GM19035 (cell line): Measurements from ENCODE around the gene PCDH8.
"Not testable (repeated sequence)": the region's sequence is repeated elsewhere in the genome, so short reads cannot be mapped to it uniquely, and the experiment has no call there.

Experiments used
- ATAC-seq: cut with Tn5 transposase; IDR thresholded peaks from one replicate; pipeline ENCODE4 v1.9.1; 2021; ENCODE audit not compliant: unreplicated experiment

The PCDH8 gene

GRCh38 chr13:52850396-52851136 lies 2.1 kb upstream of the PCDH8 start:
- ATAC-seq, result peak; percentile 46

GRCh38 chr13:52850072-52850395 lies 1.6 kb upstream of the PCDH8 start:
- no peak for ATAC-seq

GRCh38 chr13:52849291-52850071 lies 1.0 kb upstream of the PCDH8 start:
- ATAC-seq, result no peak

- ATAC-seq, result no peak
Measured at GRCh38 chr13:52847682-52848432, 583 bp downstream of the PCDH8 start.

- no peak for ATAC-seq
Measured at GRCh38 chr13:52847322-52847681, 1.1 kb downstream of the PCDH8 start.

GRCh38 chr13:52846567-52847321 lies 1.7 kb downstream of the PCDH8 start:
- no peak for ATAC-seq

GRCh38 chr13:52845766-52846566 lies 2.5 kb downstream of the PCDH8 start:
- no peak for ATAC-seq

GRCh38 chr13:52845334-52845761 lies 3.1 kb downstream of the PCDH8 start:
- ATAC-seq, result no peak

GRCh38 chr13:52844836-52845235 lies 3.6 kb downstream of the PCDH8 start:
- ATAC-seq, result no peak

GRCh38 chr13:52842441-52842840 lies 6.0 kb downstream of the PCDH8 start:
- ATAC-seq, result no peak

GRCh38 chr13:52840066-52840465 lies 8.4 kb downstream of the PCDH8 start:
- no peak for ATAC-seq

- ATAC-seq, result no peak
Measured at GRCh38 chr13:52838433-52839107, 9.9 kb downstream of the PCDH8 start.

GRCh38 chr13:52837850-52838249 lies 10.6 kb downstream of the PCDH8 start:
- no peak for ATAC-seq

GRCh38 chr13:52835071-52835839 lies 13.2 kb downstream of the PCDH8 start:
- ATAC-seq, result no peak

GRCh38 chr13:52833296-52833875 lies 15.1 kb downstream of the PCDH8 start:
- ATAC-seq, result no peak

- no peak for ATAC-seq
Measured at GRCh38 chr13:52832313-52832712, 16.1 kb downstream of the PCDH8 start.

GRCh38 chr13:52830946-52831345 lies 17.5 kb downstream of the PCDH8 start:
- ATAC-seq, result no peak

- no peak for ATAC-seq
Measured at GRCh38 chr13:52827839-52828238, 20.6 kb downstream of the PCDH8 start.

- ATAC-seq, result not testable (repeated sequence)
Measured at GRCh38 chr13:52817886-52818285, 30.6 kb downstream of the PCDH8 start.
